GM12865 (cell line): ENCODE data around the gene PSENEN.

Source experiments
- DNase-seq: peaks from one replicate; pipeline ENCODE4 v3.0.0; 2010; ENCODE audit warnings: low read depth
- H3K4me3 ChIP-seq: 2 replicates; pipeline ENCODE4 v1.5.1; 2011; ENCODE audit warnings: mild to moderate bottlenecking, low read depth, low read length, control low read depth
- TF ChIP-seq, protein P1 (sequence below): IDR thresholded peaks from 2 replicates; pipeline ENCODE4 v1.5.1; 2011; ENCODE audit warnings: low read length, control low read depth, low read depth, inconsistent platforms; ENCODE audit not compliant: insufficient read depth; ENCODE audit errors: missing control alignments

Gene PSENEN

DNA sequence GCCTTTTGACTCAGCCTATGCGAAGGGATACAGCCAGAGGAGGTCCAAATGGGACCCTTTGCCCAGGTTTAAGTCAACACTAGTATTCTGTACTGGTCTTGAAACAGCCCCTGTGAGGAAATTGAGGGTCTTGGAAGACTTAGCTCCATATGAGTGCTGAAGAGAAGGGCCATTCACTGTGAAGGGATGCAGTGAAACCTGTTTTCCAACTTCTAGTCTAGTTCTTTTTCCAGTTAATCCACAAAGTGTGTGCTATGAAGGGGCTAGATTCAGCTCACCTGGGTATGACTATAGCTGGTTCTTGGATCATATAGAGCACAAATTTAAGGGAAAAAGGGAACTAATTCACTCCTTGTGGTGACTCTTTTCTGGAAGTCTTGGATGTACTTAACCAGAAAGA lies 37.1 kb upstream of the PSENEN start:
- TF ChIP-seq, protein P1, sequence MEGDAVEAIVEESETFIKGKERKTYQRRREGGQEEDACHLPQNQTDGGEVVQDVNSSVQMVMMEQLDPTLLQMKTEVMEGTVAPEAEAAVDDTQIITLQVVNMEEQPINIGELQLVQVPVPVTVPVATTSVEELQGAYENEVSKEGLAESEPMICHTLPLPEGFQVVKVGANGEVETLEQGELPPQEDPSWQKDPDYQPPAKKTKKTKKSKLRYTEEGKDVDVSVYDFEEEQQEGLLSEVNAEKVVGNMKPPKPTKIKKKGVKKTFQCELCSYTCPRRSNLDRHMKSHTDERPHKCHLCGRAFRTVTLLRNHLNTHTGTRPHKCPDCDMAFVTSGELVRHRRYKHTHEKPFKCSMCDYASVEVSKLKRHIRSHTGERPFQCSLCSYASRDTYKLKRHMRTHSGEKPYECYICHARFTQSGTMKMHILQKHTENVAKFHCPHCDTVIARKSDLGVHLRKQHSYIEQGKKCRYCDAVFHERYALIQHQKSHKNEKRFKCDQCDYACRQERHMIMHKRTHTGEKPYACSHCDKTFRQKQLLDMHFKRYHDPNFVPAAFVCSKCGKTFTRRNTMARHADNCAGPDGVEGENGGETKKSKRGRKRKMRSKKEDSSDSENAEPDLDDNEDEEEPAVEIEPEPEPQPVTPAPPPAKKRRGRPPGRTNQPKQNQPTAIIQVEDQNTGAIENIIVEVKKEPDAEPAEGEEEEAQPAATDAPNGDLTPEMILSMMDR: no peak
- DNase-seq: no peak
- H3K4me3 ChIP-seq: no peak overlapping the region

DNA sequence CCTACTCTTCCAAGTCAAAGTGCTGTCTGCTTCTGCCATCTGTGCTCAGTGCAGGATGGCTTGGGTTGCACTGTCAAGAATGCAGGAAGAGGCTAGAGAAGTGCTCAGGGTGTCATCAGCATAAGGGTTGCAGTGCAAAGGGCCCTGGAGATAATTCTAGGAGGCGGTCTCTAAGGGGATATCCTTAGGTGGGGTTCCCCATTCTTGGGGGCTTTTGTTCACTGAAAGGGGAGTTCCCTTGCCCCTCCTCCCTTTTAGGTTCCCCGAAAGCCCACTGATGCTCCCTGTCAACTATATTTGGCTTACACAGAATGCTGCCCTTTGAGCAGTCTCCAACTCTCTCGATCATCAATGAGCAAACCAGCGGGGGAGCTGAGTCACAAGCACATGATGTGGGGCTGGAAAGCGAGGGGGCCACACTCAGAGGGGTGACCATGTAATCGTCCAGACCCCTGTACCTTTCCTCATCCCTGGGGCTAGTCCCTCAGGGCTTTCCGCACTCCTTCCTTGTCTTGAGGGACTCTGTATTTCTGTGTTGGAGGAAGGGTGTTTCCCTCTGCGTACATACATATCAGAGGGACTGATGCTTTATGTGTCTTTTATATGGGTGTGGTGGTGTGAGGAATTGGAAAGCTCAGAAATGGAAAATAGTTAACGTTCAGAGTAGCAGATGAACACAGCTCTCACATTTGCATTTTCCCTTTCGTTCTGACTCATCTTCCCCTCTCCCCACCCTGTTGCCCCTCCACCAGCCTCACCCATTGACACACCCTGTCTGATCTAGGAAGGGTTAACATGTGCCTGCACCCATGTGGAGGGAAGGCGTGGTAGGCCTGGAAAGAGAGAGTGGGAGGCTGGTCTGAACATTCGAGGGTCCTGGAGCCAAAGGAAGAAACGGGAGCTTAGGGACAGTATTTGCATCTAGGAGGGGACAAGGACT lies 34.4 kb upstream of the PSENEN start:
- TF ChIP-seq, protein P1: no peak
- H3K4me3 ChIP-seq: peak overlapping the region; percentile 42

DNA sequence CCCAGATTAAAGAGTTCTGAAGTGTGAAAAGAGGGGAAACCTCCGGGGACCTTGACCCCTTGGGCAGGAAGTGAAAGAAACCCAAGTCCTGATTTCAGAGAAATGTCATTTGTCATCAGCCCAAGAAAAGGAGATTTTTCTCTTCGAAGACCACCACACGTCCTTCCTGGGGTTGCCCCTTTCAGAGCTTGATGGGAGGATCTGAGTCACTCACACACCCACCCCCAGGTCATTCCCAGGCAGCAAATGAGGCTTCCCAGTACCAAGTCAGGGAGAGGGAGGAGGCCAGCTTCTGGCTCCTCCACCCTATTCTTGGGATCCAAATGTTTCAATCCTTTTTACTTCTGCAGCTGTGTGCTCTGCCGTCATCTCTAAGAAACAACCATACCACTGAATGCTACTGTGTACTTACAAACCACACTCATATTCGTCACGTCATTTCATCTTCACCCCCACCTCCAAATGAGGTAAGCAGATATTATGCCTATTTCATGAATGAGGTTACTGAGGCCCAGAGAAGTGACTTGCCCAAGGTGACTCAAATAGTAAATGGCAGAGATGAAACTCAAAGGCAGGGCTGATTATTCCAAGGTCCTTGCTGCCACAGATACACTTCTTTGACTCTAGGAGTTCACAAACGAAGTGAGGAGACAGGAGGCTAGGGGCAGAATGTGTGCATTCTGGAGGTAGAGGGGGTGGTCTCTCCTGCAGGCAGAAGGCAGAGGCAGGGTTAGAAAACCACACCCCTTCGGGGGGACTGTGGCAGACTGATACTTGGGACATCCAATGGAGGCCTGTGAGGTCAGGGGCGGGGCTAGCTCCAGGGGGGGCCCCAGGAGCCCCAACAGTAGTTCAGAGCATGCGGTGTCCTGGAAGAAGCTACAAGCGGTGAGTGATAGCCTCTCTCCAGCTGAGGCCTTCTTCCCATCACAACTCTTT lies 32.6 kb upstream of the PSENEN start:
- DNase-seq: peak; percentile 89
- TF ChIP-seq, protein P1: no peak
- peak overlapping the region; percentile 90 for H3K4me3 ChIP-seq

More for the DNA sequence above, 34.4 kb upstream of the PSENEN start:
- DNase-seq: peak; percentile 94

- TF ChIP-seq, protein P1: no peak
- DNase-seq: no peak
- H3K4me3 ChIP-seq: peak overlapping the region; percentile 90
Measured at GRCh38 chr19:35713506-35713850, 32.0 kb upstream of the PSENEN start.

- H3K4me3 ChIP-seq: peak overlapping the region; percentile 90
- TF ChIP-seq, protein P1: no peak
Measured at GRCh38 chr19:35713904-35714495, 31.5 kb upstream of the PSENEN start.

DNA sequence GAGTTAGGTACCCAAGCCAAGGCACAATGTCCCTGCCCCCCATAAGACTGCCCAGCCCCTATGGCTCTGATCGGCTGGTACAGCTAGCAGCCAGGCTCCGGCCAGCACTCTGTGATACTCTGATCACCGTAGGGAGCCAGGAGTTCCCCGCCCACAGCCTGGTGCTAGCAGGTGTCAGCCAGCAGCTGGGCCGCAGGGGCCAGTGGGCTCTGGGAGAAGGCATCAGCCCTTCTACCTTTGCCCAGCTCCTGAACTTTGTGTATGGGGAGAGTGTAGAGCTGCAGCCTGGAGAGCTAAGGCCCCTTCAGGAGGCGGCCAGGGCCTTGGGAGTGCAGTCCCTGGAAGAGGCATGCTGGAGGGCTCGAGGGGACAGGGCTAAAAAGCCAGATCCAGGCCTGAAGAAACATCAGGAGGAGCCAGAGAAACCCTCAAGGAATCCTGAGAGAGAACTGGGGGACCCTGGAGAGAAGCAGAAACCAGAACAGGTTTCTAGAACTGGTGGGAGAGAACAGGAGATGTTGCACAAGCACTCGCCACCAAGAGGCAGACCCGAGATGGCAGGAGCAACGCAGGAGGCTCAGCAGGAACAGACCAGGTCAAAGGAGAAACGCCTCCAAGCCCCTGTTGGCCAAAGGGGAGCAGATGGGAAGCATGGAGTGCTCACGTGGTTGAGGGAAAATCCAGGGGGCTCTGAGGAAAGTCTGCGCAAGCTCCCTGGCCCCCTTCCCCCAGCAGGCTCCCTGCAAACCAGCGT lies 30.7 kb upstream of the PSENEN start:
- DNase-seq: peak; percentile 69
- H3K4me3 ChIP-seq: peak overlapping the region; percentile 90
- TF ChIP-seq, protein P1: peak; percentile 52

More at GRCh38 chr19:35713904-35714495, 31.5 kb upstream of the PSENEN start:
- no peak for DNase-seq
